Activated CD4-positive, alpha-beta T cell treated with anti-CD3 and anti-CD28 coated beads, Interleukin-2, amount 10 ng/mL, durations not matched to agents 7 days and 5 days (primary cell): ENCODE data around the gene HERC4. TPM values are rescaled to one million over a fixed set of nuclear protein-coding genes. Genes with fewer than 3 reads are reported as not detected.

Source experiments
- CTCF ChIA-PET: fragments of 350-600 bp; sonication (Branson Sonifier 250); formaldehyde crosslinking; loops from one replicate; lab custom pipeline; 2021; ENCODE audit warnings: antibody characterized with exemption; lab: Charles Lee
- POLR2A ChIA-PET: fragments of 350-600 bp; sonication (Branson Sonifier 250); formaldehyde crosslinking; loops from one replicate; lab custom pipeline; 2021; ENCODE audit warnings: antibody characterized with exemption; lab: Charles Lee
- DNase-seq: peaks from one replicate; pipeline ENCODE4 v3.0.0-alpha.2; 2020
- H3K27ac Mint-ChIP-seq: one replicate; pipeline ENCODE4 v1.8.0; 2021; ENCODE audit warnings: mild to moderate bottlenecking, moderate library complexity, mixed read lengths
- H3K27me3 Mint-ChIP-seq: one replicate; pipeline ENCODE4 v1.8.0; 2021; ENCODE audit warnings: mixed read lengths
- H3K36me3 Mint-ChIP-seq: one replicate; pipeline ENCODE4 v1.8.0; 2021; ENCODE audit warnings: low read depth, mixed read lengths
- H3K4me1 Mint-ChIP-seq: one replicate; pipeline ENCODE4 v1.8.0; 2021; ENCODE audit warnings: mixed read lengths
- H3K4me3 Mint-ChIP-seq: one replicate; pipeline ENCODE4 v1.8.0; 2021; ENCODE audit warnings: mild to moderate bottlenecking, moderate library complexity, mixed read lengths
- H3K9me3 Mint-ChIP-seq: one replicate; pipeline ENCODE4 v1.8.0; 2021; ENCODE audit warnings: mixed read lengths
- total RNA-seq, 2 experiments: library from RNA; stranded (reverse); gene quantifications; one replicate each; pipeline ENCODE4 v1.2.3, GENCODE V29; 2021

Gene HERC4
- total RNA-seq, 2 experiments from 2014 or later = 53.8 to 58.3 TPM

- POLR2A ChIA-PET = no interaction called here
- Mint-ChIP-seq H3K27ac (no peak overlapping the region), H3K36me3 (no peaks in the 10 kb centered on the region), H3K4me1 (no peaks in the 10 kb centered on the region), H3K9me3 (no peaks in the 10 kb centered on the region), H3K27me3 (peaks cover 9% of the 10 kb centered on the region), H3K4me3 (no peak overlapping the region)
- no peak for DNase-seq
- CTCF ChIA-PET = no interaction called here
Observed at GRCh38 chr10:68107651-68108050, 32.6 kb upstream of the HERC4 start.

- POLR2A ChIA-PET = no interaction called here
- no peaks in the 10 kb centered on the region for H3K36me3 Mint-ChIP-seq
- CTCF ChIA-PET = no interaction called here
Observed at GRCh38 chr10:68106656-68107055, 31.6 kb upstream of the HERC4 start.

DNA sequence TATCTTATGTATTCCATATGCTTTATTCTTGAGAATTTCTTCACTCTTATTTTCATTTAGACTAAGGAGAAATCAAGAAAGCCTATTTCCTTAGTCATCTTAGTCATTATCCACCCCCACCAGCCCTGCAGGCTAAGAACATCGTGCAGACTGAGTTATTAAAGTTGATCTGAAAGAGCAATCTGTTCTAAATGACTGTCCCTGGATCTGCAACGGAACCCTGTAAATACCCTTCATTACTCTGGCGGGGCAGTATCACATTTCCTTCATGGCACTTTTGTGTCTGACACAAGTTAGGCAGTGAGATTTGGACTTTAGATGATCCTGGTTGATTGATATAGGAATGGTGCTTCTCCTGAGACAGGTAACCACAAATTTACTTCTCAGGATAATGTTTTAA is 30.7 kb upstream of the HERC4 start:
- POLR2A ChIA-PET = no interaction called here
- Mint-ChIP-seq H3K27me3 (peaks cover 12% of the 10 kb centered on the region), H3K36me3 (no peaks in the 10 kb centered on the region), H3K4me1 (no peaks in the 10 kb centered on the region), H3K27ac (no peak overlapping the region), H3K4me3 (no peak overlapping the region), H3K9me3 (no peaks in the 10 kb centered on the region)
- no peak for DNase-seq
- CTCF ChIA-PET = no interaction called here

More at GRCh38 chr10:68106656-68107055, 31.6 kb upstream of the HERC4 start:
- H3K27me3 Mint-ChIP-seq = peaks cover 9% of the 10 kb centered on the region
- no peak for DNase-seq
- no peak overlapping the region for H3K27ac Mint-ChIP-seq
- no peaks in the 10 kb centered on the region for H3K4me1 Mint-ChIP-seq
- no peak overlapping the region for H3K4me3 Mint-ChIP-seq
- no peaks in the 10 kb centered on the region for H3K9me3 Mint-ChIP-seq

GRCh38 chr10:68103901-68104300 is 28.8 kb upstream of the HERC4 start:
- no peak overlapping the region for H3K4me3 Mint-ChIP-seq
- POLR2A ChIA-PET = no interaction called here
- H3K27ac Mint-ChIP-seq = no peak overlapping the region
- peaks cover 12% of the 10 kb centered on the region for H3K27me3 Mint-ChIP-seq
- H3K4me1 Mint-ChIP-seq = no peaks in the 10 kb centered on the region
- H3K36me3 Mint-ChIP-seq = no peaks in the 10 kb centered on the region
- H3K9me3 Mint-ChIP-seq = no peaks in the 10 kb centered on the region
- DNase-seq = no peak
- CTCF ChIA-PET = no interaction called here

DNA sequence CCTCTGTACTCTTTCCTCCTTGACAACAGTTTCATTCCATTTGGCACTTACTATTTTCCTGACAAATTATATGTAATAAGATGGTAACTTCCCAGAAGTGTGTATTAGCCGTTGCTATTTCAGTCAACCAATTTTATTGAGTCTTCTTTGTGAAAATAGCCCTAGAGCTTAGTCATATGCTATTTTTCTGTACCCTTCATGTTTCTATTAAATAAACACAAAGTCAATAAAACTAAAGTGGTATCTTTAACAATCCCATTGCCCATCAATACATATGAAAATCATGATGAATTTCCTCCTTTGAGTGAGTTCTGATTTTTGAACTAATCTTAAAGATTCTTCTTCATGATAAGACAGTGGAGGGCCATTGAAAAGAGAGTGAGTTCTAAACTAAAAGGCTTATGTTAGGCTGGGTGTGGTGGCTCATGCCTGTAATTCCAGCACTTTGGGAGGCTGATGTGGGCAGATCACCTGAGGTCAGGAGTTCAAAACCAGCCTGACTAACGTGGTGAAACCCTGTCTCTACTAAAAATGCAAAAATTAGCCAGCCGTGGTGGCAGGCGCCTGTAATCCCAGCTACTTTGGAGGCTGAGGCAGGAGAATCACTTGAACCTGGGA is 28.3 kb upstream of the HERC4 start:
- Mint-ChIP-seq H3K4me3 (no peak overlapping the region), H3K27me3 (peaks cover 12% of the 10 kb centered on the region), H3K27ac (no peak overlapping the region), H3K4me1 (no peaks in the 10 kb centered on the region), H3K36me3 (no peaks in the 10 kb centered on the region), H3K9me3 (no peaks in the 10 kb centered on the region)
- ChIA-PET POLR2A (no interaction called here), CTCF (no interaction called here)
- no peak for DNase-seq

DNA sequence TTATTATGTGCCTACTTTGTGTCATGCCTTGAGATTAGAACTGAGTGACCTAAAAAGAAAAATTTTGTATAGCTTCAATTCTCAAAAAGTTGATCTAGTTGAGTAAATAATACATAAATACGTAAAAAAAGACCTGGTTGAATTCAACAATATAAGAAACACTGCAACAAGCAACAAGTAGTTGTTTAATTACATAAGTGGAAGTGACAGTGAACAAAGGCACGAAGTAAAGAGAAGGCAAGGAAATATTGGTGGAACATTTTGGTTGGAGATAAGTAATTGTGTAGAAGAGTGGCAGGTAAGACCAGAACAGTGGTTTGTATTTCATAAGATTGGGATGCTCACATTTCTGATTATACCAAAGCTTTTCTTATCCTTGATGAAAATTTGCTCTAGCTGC is 26.0 kb upstream of the HERC4 start:
- H3K36me3 Mint-ChIP-seq = no peaks in the 10 kb centered on the region
- no peaks in the 10 kb centered on the region for H3K4me1 Mint-ChIP-seq
- no peak overlapping the region for H3K27ac Mint-ChIP-seq
- CTCF ChIA-PET = no interaction called here
- no peak for DNase-seq
- no peaks in the 10 kb centered on the region for H3K9me3 Mint-ChIP-seq
- no peak overlapping the region for H3K4me3 Mint-ChIP-seq
- peaks cover 12% of the 10 kb centered on the region for H3K27me3 Mint-ChIP-seq
- POLR2A ChIA-PET = no interaction called here

- DNase-seq = no peak
- Mint-ChIP-seq H3K4me1 (no peaks in the 10 kb centered on the region), H3K9me3 (no peaks in the 10 kb centered on the region), H3K27me3 (peaks cover 12% of the 10 kb centered on the region), H3K27ac (no peak overlapping the region), H3K36me3 (no peaks in the 10 kb centered on the region), H3K4me3 (no peak overlapping the region)
- CTCF ChIA-PET = no interaction called here
- POLR2A ChIA-PET = no interaction called here
Observed at GRCh38 chr10:68099736-68100135, 24.7 kb upstream of the HERC4 start.

GRCh38 chr10:68096913-68097516 is 21.9 kb upstream of the HERC4 start:
- H3K27me3 Mint-ChIP-seq = peaks cover 3% of the 10 kb centered on the region
- H3K4me3 Mint-ChIP-seq = no peak overlapping the region
- no peaks in the 10 kb centered on the region for H3K4me1 Mint-ChIP-seq
- CTCF ChIA-PET = interaction anchor here (0.9 kb wide), 1 partner anchor 309 kb away, joined by 3 read pairs; no protein-coding TSS in a partner anchor
- no peak overlapping the region for H3K27ac Mint-ChIP-seq
- POLR2A ChIA-PET = interaction anchor here (0.5 kb wide), 1 partner anchor 301 kb away, joined by 3 read pairs; no protein-coding TSS in a partner anchor
- H3K9me3 Mint-ChIP-seq = no peaks in the 10 kb centered on the region
- DNase-seq = no peak
- no peaks in the 10 kb centered on the region for H3K36me3 Mint-ChIP-seq

DNA sequence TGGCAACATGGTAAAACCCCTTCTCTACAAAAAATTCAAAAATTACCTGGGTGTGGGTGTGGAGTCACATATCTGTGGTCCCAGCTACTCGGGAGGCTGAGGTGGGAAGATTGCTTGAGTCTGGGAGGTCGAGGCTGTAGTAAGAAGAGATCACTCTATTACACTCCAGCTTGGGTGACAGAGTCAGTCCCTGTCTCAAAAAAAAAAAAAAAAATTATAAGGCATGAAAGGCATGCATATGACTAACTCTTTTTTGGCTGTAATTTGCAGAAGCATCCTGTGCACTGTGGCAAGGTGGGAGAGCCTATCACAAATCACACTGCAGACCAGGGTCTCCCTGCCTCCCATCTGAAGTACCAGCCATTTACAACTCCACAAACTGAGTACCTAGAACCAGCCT is 20.1 kb upstream of the HERC4 start:
- Mint-ChIP-seq H3K4me3 (no peak overlapping the region), H3K27ac (no peak overlapping the region), H3K36me3 (no peaks in the 10 kb centered on the region), H3K27me3 (no peaks in the 10 kb centered on the region), H3K9me3 (no peaks in the 10 kb centered on the region), H3K4me1 (no peaks in the 10 kb centered on the region)
- CTCF ChIA-PET = interaction anchor here (0.5 kb wide), 1 partner anchor 10 kb away, joined by 3 read pairs; no protein-coding TSS in a partner anchor
- no peak for DNase-seq
- POLR2A ChIA-PET = no interaction called here

DNA sequence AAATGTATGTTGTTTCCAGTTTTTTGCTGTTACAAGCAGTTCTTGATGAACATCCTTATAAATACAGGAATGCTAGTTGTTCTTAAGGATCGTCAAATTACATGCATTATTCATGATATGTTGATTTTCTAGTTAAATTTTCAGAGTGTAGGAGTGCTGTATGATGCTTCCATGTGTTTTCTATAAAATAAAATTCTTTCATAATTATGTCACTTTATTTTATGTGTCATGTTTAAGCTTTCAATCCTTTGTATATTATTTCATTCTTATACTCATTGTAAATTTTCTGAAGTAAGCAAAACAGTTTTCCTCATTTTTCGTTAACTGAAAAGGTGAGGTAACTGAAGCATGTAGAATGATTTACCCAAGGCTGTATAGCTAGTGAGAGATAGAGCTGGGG is 17.4 kb upstream of the HERC4 start:
- POLR2A ChIA-PET = no interaction called here
- CTCF ChIA-PET = interaction anchor here (1.1 to 1.3 kb wide), 3 partner anchors 16 to 41 kb away, joined by 3 read pairs; partner anchors contain the start of gene MYPN

GRCh38 chr10:68090586-68090985 is 15.5 kb upstream of the HERC4 start:
- H3K4me1 Mint-ChIP-seq = peaks cover 10% of the 10 kb centered on the region
- H3K27me3 Mint-ChIP-seq = peaks cover 2% of the 10 kb centered on the region
- no peaks in the 10 kb centered on the region for H3K9me3 Mint-ChIP-seq
- H3K4me3 Mint-ChIP-seq = no peak overlapping the region
- POLR2A ChIA-PET = no interaction called here
- DNase-seq = no peak
- H3K27ac Mint-ChIP-seq = no peak overlapping the region
- H3K36me3 Mint-ChIP-seq = no peaks in the 10 kb centered on the region
- CTCF ChIA-PET = interaction anchor here (1.2 kb wide), 1 partner anchor 27 kb away, joined by 3 read pairs; no protein-coding TSS in a partner anchor

More for the DNA sequence above, 17.4 kb upstream of the HERC4 start:
- peaks cover 2% of the 10 kb centered on the region for H3K27me3 Mint-ChIP-seq
- no peaks in the 10 kb centered on the region for H3K36me3 Mint-ChIP-seq
- H3K9me3 Mint-ChIP-seq = no peaks in the 10 kb centered on the region
- H3K4me3 Mint-ChIP-seq = no peak overlapping the region
- peaks cover 9% of the 10 kb centered on the region for H3K4me1 Mint-ChIP-seq
- no peak overlapping the region for H3K27ac Mint-ChIP-seq
- no peak for DNase-seq

- H3K27me3 Mint-ChIP-seq = peaks cover 5% of the 10 kb centered on the region
- no peak overlapping the region for H3K27ac Mint-ChIP-seq
- CTCF ChIA-PET = no interaction called here
- H3K36me3 Mint-ChIP-seq = no peaks in the 10 kb centered on the region
- DNase-seq = no peak
- H3K4me1 Mint-ChIP-seq = peaks cover 10% of the 10 kb centered on the region
- no peak overlapping the region for H3K4me3 Mint-ChIP-seq
- no peaks in the 10 kb centered on the region for H3K9me3 Mint-ChIP-seq
- POLR2A ChIA-PET = no interaction called here
Observed at GRCh38 chr10:68088740-68089139, 13.7 kb upstream of the HERC4 start.

DNA sequence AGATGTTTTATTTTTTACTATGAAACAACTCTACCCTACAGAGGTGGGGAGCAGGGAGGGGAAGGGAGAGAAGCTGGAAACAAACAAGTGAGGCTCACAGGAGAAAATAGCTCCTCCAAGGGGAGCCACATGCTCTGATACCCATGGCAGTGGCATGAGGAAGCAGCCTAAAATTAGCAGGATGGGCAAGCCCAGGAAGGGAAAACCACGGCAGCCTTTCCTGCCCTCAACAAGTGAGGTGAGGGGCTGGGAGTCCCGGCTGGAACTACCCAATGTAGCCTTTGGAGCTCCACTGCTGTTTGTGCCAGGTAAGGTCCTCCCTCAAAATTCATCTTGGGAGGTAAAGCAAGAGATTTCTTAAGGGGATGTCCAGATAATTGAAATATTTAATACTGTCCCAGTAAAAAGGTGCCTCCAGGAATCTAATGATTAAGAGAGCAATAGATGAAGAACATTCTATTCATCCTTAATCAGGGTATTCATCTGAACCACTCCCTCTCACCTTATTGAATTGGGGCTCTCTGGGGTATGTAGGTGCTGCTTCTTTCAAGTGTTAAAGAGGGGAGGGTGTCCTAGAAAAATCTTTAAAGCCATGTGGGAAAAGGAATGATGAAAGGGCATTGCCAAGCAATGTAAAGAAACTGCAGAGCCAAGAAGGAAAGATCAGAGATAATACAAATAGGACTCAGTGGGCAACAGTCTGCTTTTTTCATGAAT is 12.8 kb upstream of the HERC4 start:
- POLR2A ChIA-PET = no interaction called here
- CTCF ChIA-PET = no interaction called here
- H3K36me3 Mint-ChIP-seq = no peaks in the 10 kb centered on the region
- no peak for DNase-seq
- H3K4me3 Mint-ChIP-seq = no peak overlapping the region
- no peaks in the 10 kb centered on the region for H3K9me3 Mint-ChIP-seq
- no peak overlapping the region for H3K27ac Mint-ChIP-seq
- H3K27me3 Mint-ChIP-seq = peaks cover 6% of the 10 kb centered on the region
- peaks cover 10% of the 10 kb centered on the region for H3K4me1 Mint-ChIP-seq
